Measurements from ENCODE around the gene ALPK1. TPM values are rescaled to one million over a fixed set of nuclear protein-coding genes. Genes with fewer than 3 reads are reported as not detected.

The ALPK1 gene
- total RNA-seq, 5 donors from 2014 or later (not counting 1 experiment from before 2014, with no cell fraction given) = 8.3 to 22.9 (median 9.3) TPM

DNA sequence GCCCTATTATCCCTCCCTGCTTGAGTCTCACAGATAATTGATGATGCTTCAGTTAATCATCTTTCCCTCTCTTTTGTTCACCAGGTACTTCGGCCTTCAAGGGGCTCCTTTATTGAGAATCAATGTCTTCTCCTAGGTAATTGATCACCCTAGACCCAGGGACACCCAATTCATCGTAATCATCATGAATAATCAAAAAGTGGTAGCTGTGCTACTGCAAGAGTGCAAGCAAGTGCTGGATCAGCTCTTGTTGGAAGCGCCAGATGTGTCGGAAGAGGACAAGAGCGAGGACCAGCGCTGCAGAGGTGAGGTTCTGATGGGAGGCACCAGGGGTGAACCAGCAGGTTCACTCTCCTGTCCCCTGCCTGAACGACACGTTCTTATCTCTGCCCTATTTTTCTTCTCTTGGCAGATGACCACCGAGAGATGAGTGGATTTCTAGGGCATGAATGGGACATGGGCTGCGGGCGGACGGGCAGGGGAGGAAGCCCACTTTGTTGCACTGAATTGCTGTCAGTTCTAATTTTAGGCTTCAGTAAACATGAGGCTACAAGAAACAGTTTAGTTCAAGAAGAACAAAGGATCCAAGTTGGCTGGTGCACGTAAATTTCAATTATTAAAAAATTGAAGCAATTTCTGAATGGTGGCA, 80.5 kb downstream of the ALPK1 start:
- H3K36me3 Mint-ChIP-seq = peaks cover 56% of the 10 kb centered on the region
- H3K4me3 Mint-ChIP-seq = no peak overlapping the region
- WGBS (ENCODE audit: insufficient coverage) = 91% methylated on average over 6 of the region's 13 CpGs
- peaks cover 0 to 2% (median 0%) of the 10 kb centered on the region in 3 donors for H3K4me1 Mint-ChIP-seq
- no peaks in the 10 kb centered on the region for H3K27me3 ChIP-seq (replicated peaks in 1 of 2; ENCODE audit: control insufficient read depth in 2 of 2, extremely low read depth in 1 of 2, insufficient read depth in 2 of 2, low read length in 1 of 2)
- DNase-seq = no peak
- no peaks in the 10 kb centered on the region for H3K9me3 ChIP-seq
- ATAC-seq (replicated peaks in 1 of 4) = no peak
- peaks cover 2 to 19% of the 10 kb centered on the region in 2 donors for H3K36me3 ChIP-seq (ENCODE audit: control insufficient read depth in 2 of 2, extremely low read depth in 1 of 2, insufficient read depth in 1 of 2, low read length in 1 of 2)
- H3K4me3 ChIP-seq (ENCODE audit: control insufficient read depth in 1 of 2, extremely low read depth in 1 of 2, low read length in 1 of 2) = no peak overlapping the region
- no peak overlapping the region for H3K27ac Mint-ChIP-seq
- H3K4me1 ChIP-seq (ENCODE audit: control insufficient read depth in 1 of 2, extremely low read depth in 1 of 2, insufficient read depth in 2 of 2, low read length in 2 of 2) = no peaks in the 10 kb centered on the region
- H3K27me3 Mint-ChIP-seq = no peaks in the 10 kb centered on the region
- H3K27ac ChIP-seq (ENCODE audit: low read length) = no peak overlapping the region
- no peaks in the 10 kb centered on the region for H3K9me3 Mint-ChIP-seq
- POLR2A ChIA-PET = no interaction called here
- CTCF ChIA-PET = no interaction called here

DNA sequence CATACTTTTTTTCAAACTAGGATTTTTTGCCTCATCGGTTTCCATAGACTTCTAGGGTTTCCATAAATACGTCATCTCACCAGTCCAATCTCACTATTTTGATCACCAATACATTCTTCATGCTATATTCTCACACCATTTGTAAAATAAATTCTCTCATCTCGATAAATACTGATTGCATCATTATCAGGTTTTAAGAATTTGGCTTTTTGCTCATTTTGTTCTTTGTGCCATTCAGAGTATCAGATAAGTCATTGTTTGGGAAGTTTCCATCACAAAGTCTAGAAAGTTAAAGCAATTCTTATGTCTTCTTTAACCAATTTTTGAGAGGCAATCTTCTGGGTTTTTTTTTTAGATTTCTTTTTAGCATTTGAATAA, 81.1 kb downstream of the ALPK1 start:
- no peak overlapping the region for H3K4me3 ChIP-seq (ENCODE audit: control insufficient read depth in 1 of 2, extremely low read depth in 1 of 2, low read length in 1 of 2)
- H3K27ac ChIP-seq (ENCODE audit: low read length) = no peak overlapping the region
- H3K36me3 Mint-ChIP-seq = peaks cover 55% of the 10 kb centered on the region
- POLR2A ChIA-PET = no interaction called here
- no peaks in the 10 kb centered on the region for H3K4me1 ChIP-seq (ENCODE audit: control insufficient read depth in 1 of 2, extremely low read depth in 1 of 2, insufficient read depth in 2 of 2, low read length in 2 of 2)
- H3K27me3 ChIP-seq (replicated peaks in 1 of 2; ENCODE audit: control insufficient read depth in 2 of 2, extremely low read depth in 1 of 2, insufficient read depth in 2 of 2, low read length in 1 of 2) = no peaks in the 10 kb centered on the region
- peaks cover 0 to 2% (median 0%) of the 10 kb centered on the region in 3 donors for H3K4me1 Mint-ChIP-seq
- DNase-seq (no peak), ATAC-seq (replicated peaks in 1 of 4) (no peak)
- CTCF ChIA-PET = no interaction called here
- no peak overlapping the region for H3K27ac Mint-ChIP-seq
- 40% methylated on average over 1 of the region's 3 CpGs for WGBS (ENCODE audit: insufficient coverage)
- H3K27me3 Mint-ChIP-seq = no peaks in the 10 kb centered on the region
- H3K9me3 Mint-ChIP-seq = no peaks in the 10 kb centered on the region
- H3K36me3 ChIP-seq (ENCODE audit: control insufficient read depth in 2 of 2, extremely low read depth in 1 of 2, insufficient read depth in 1 of 2, low read length in 1 of 2) = peaks cover 2 to 19% of the 10 kb centered on the region in 2 donors
- no peak overlapping the region for H3K4me3 Mint-ChIP-seq
- no peaks in the 10 kb centered on the region for H3K9me3 ChIP-seq

DNA sequence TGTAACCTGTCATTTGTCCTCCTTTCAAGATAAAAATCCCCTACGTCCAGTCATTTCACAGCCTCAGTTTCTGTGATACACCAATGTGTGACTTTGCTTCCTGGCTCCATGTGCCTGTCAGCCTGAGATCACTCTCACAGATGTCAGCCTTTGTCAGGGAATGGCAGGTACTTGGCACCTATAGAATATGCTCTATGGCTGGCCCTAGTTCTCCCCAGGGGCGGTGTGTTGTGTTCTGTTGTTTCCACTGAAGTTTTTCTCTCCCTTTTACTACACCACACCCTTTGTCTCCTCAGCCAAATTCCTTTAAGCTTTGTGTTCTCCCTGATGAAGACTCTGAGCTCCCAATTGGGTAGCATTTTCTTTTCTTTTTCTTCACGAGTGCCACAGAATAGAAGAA, 81.7 kb downstream of the ALPK1 start:
- Histone ChIP-seq H3K36me3 (ENCODE audit: control insufficient read depth in 2 of 2, extremely low read depth in 1 of 2, insufficient read depth in 1 of 2, low read length in 1 of 2) (peaks cover 2 to 19% of the 10 kb centered on the region in 2 donors), H3K4me1 (ENCODE audit: control insufficient read depth in 1 of 2, extremely low read depth in 1 of 2, insufficient read depth in 2 of 2, low read length in 2 of 2) (no peaks in the 10 kb centered on the region), H3K4me3 (ENCODE audit: control insufficient read depth in 1 of 2, extremely low read depth in 1 of 2, low read length in 1 of 2) (no peak overlapping the region), H3K27ac (ENCODE audit: low read length) (no peak overlapping the region), H3K9me3 (no peaks in the 10 kb centered on the region), H3K27me3 (replicated peaks in 1 of 2; ENCODE audit: control insufficient read depth in 2 of 2, extremely low read depth in 1 of 2, insufficient read depth in 2 of 2, low read length in 1 of 2) (no peaks in the 10 kb centered on the region)
- no peak for DNase-seq
- H3K36me3 Mint-ChIP-seq = peaks cover 57% of the 10 kb centered on the region
- H3K27me3 Mint-ChIP-seq = no peaks in the 10 kb centered on the region
- no CpG with 5 or more reads among the region's 3 CpGs for WGBS (ENCODE audit: insufficient coverage)
- ChIA-PET POLR2A (no interaction called here), CTCF (no interaction called here)
- no peak overlapping the region for H3K4me3 Mint-ChIP-seq
- H3K4me1 Mint-ChIP-seq = peaks cover 0 to 2% (median 0%) of the 10 kb centered on the region in 3 donors
- ATAC-seq (replicated peaks in 1 of 4) = no peak
- H3K27ac Mint-ChIP-seq = no peak overlapping the region
- H3K9me3 Mint-ChIP-seq = no peaks in the 10 kb centered on the region

DNA sequence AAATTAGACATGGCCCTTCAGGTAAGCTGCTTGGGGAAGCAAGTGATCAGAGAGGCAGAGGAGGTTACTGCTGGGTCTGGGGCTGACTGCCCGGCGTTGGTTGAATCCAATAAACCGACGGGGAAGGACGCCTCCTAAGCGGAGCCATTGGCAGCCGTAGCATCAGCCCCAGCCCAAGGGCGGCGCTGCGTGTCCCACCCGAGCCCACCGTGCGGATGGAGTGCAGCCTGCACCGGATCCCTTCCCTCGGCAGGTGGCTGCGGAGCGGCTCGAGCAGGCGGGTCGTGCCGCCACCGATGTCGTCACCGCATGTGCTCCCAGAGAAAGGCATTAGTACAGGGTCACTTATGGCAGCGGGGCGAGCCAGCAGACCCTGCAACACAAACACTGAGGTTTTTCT, 82.1 kb downstream of the ALPK1 start:
- Histone ChIP-seq H3K9me3 (no peaks in the 10 kb centered on the region), H3K27me3 (replicated peaks in 1 of 2; ENCODE audit: control insufficient read depth in 2 of 2, extremely low read depth in 1 of 2, insufficient read depth in 2 of 2, low read length in 1 of 2) (no peaks in the 10 kb centered on the region), H3K4me1 (ENCODE audit: control insufficient read depth in 1 of 2, extremely low read depth in 1 of 2, insufficient read depth in 2 of 2, low read length in 2 of 2) (no peaks in the 10 kb centered on the region), H3K27ac (ENCODE audit: low read length) (no peak overlapping the region), H3K36me3 (ENCODE audit: control insufficient read depth in 2 of 2, extremely low read depth in 1 of 2, insufficient read depth in 1 of 2, low read length in 1 of 2) (peaks cover 2 to 19% of the 10 kb centered on the region in 2 donors), H3K4me3 (ENCODE audit: control insufficient read depth in 1 of 2, extremely low read depth in 1 of 2, low read length in 1 of 2) (no peak overlapping the region)
- ATAC-seq (replicated peaks in 1 of 4) (no peak), DNase-seq (no peak)
- peaks cover 58% of the 10 kb centered on the region for H3K36me3 Mint-ChIP-seq
- H3K4me3 Mint-ChIP-seq = no peak overlapping the region
- no peaks in the 10 kb centered on the region for H3K27me3 Mint-ChIP-seq
- ChIA-PET POLR2A (no interaction called here), CTCF (no interaction called here)
- peaks cover 0 to 2% (median 0%) of the 10 kb centered on the region in 3 donors for H3K4me1 Mint-ChIP-seq
- WGBS (ENCODE audit: insufficient coverage) = 95% methylated on average over 24 of the region's 26 CpGs
- H3K9me3 Mint-ChIP-seq = no peaks in the 10 kb centered on the region
- no peak overlapping the region for H3K27ac Mint-ChIP-seq

DNA sequence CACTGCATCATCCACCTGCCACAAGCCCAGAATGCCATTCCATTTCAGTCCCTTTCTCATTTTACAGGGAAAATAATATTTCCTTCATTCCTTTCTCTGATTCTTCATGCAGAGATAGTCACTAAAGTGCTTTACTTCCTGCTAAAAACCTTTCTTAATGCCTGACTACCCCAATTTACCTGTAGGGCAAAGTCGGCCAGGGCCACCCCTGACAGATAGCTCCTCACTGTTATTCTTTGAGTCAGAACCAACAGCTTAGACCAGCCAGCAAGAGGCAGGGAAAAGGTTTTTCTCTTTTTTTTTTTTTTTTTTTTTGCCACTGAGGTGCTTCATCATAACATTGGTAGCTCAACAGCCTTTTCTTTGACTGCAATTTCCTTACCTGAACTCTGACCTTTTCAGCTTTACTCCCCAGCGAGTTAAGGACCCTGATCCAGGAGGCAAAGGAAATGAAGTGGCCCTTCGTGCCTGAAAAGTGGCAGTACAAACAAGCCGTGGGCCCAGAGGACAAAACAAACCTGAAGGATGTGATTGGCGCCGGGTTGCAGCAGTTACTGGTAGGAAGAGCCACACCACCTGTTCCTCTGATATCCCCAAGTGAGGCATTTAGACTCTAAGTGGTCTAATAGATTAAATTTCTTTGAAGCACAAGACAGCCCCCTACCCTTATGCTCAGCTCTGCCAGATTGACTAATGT, 85.0 kb downstream of the ALPK1 start:
- H3K27ac ChIP-seq (ENCODE audit: low read length) = no peak overlapping the region
- DNase-seq (no peak), ATAC-seq (replicated peaks in 1 of 4) (no peak)
- Mint-ChIP-seq H3K36me3 (peaks cover 63% of the 10 kb centered on the region), H3K4me1 (no peaks in the 10 kb centered on the region), H3K9me3 (no peaks in the 10 kb centered on the region), H3K4me3 (no peak overlapping the region), H3K27ac (no peak overlapping the region), H3K27me3 (no peaks in the 10 kb centered on the region)
- WGBS (ENCODE audit: insufficient coverage) = 83% methylated on average over 1 of the region's 6 CpGs
- no peaks in the 10 kb centered on the region for H3K9me3 ChIP-seq
- H3K36me3 ChIP-seq (ENCODE audit: control insufficient read depth in 2 of 2, extremely low read depth in 1 of 2, insufficient read depth in 1 of 2, low read length in 1 of 2) = peaks cover 2 to 19% of the 10 kb centered on the region in 2 donors
- ChIA-PET POLR2A (interaction anchor here (0.6 kb wide), 2 partner anchors 48 to 51 kb away, joined by 4 to 5 read pairs; no protein-coding TSS in a partner anchor), CTCF (interaction anchor here in 1 of 2 donors (1.1 kb wide), 1 partner anchor 190 kb away, joined by 3 read pairs; no protein-coding TSS in a partner anchor)
- H3K4me3 ChIP-seq (ENCODE audit: control insufficient read depth in 1 of 2, extremely low read depth in 1 of 2, low read length in 1 of 2) = no peak overlapping the region
- no peaks in the 10 kb centered on the region for H3K27me3 ChIP-seq (replicated peaks in 1 of 2; ENCODE audit: control insufficient read depth in 2 of 2, extremely low read depth in 1 of 2, insufficient read depth in 2 of 2, low read length in 1 of 2)
- no peaks in the 10 kb centered on the region for H3K4me1 ChIP-seq (ENCODE audit: control insufficient read depth in 1 of 2, extremely low read depth in 1 of 2, insufficient read depth in 2 of 2, low read length in 2 of 2)

DNA sequence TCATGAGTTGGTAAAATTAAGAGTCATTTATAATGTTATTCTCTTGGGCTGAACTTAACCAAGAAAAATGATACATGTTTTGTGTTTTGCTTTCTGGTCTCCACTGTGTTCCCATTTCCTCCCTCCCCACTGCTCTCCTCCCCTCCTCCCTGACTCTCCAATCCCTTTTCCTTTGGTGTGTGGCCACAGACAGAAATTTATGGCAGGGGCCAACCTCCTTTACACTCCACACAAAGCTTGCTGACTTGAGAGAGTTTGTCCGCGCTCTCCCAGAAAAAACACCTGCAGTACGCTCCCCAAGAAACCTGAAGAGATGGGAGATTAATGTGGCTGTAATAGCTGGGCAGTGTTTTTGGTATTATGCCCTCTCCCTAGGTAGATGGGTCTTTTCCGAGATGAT, 88.9 kb downstream of the ALPK1 start:
- ChIA-PET CTCF (no interaction called here), POLR2A (no interaction called here)
- Histone ChIP-seq H3K4me3 (ENCODE audit: control insufficient read depth in 1 of 2, extremely low read depth in 1 of 2, low read length in 1 of 2) (no peak overlapping the region), H3K36me3 (ENCODE audit: control insufficient read depth in 2 of 2, extremely low read depth in 1 of 2, insufficient read depth in 1 of 2, low read length in 1 of 2) (peaks cover 0 to 1% of the 10 kb centered on the region in 2 donors), H3K27ac (ENCODE audit: low read length) (no peak overlapping the region), H3K9me3 (no peaks in the 10 kb centered on the region), H3K27me3 (replicated peaks in 1 of 2; ENCODE audit: control insufficient read depth in 2 of 2, extremely low read depth in 1 of 2, insufficient read depth in 2 of 2, low read length in 1 of 2) (no peaks in the 10 kb centered on the region), H3K4me1 (ENCODE audit: control insufficient read depth in 1 of 2, extremely low read depth in 1 of 2, insufficient read depth in 2 of 2, low read length in 2 of 2) (no peaks in the 10 kb centered on the region)
- DNase-seq (no peak), ATAC-seq (replicated peaks in 1 of 4) (no peak)
- Mint-ChIP-seq H3K27ac (no peak overlapping the region), H3K4me3 (no peak overlapping the region), H3K4me1 (no peaks in the 10 kb centered on the region), H3K36me3 (peaks cover 48% of the 10 kb centered on the region), H3K27me3 (no peaks in the 10 kb centered on the region), H3K9me3 (no peaks in the 10 kb centered on the region)
- no CpG with 5 or more reads among the region's 4 CpGs for WGBS (ENCODE audit: insufficient coverage)
